DND-41 (cell line): ENCODE measurements around the gene KLHL17.

ENCODE experiments used
- ATAC-seq: fragments of 200-7000 bp; cut with Tn5 transposase; 3 replicates; pipeline ENCODE4 v1.9.1; 2021; ENCODE audit warnings: low read depth; ENCODE audit not compliant: insufficient read depth
- DNase-seq: peaks from one replicate; pipeline ENCODE4 v3.0.0-alpha.2; 2020
- H2AFZ ChIP-seq: 2 replicates; pipeline ENCODE4 v1.6.0; 2012; ENCODE audit warnings: low read depth, low read length
- H3K27ac ChIP-seq: 2 replicates; pipeline ENCODE4 v1.5.1; 2012; ENCODE audit warnings: low read length, inconsistent platforms
- H3K27me3 ChIP-seq: fragments of 200-600 bp; sonication (generic); 2 replicates; pipeline ENCODE4 v1.6.0; 2012; ENCODE audit warnings: low read length, mild to moderate bottlenecking, inconsistent platforms; ENCODE audit not compliant: insufficient read depth, poor library complexity
- H3K36me3 ChIP-seq: 2 replicates; pipeline ENCODE4 v1.5.1; 2012; ENCODE audit warnings: low read length, inconsistent platforms; ENCODE audit not compliant: insufficient read depth
- H3K4me1 ChIP-seq: 2 replicates; pipeline ENCODE4 v1.5.1; 2012; ENCODE audit warnings: mild to moderate bottlenecking, low read length; ENCODE audit not compliant: insufficient read depth
- H3K4me2 ChIP-seq: 2 replicates; pipeline ENCODE4 v1.6.0; 2012; ENCODE audit warnings: mild to moderate bottlenecking, moderate library complexity, low read length, inconsistent platforms; ENCODE audit not compliant: insufficient read depth
- H3K4me3 ChIP-seq, 2 experiments: fragments of 200-600 bp in 1 of 2; shearing (Covaris generic) in 1 of 2; 2 replicates each; pipeline ENCODE4 v1.5.1; 2012 to 2016; ENCODE audit warnings: inconsistent platforms in 2 of 2, low read length in 2 of 2, mild to moderate bottlenecking in 2 of 2, low read depth in 1 of 2, moderate library complexity in 1 of 2
- H3K79me2 ChIP-seq: 2 replicates; pipeline ENCODE4 v1.6.0; 2012; ENCODE audit warnings: low read length, inconsistent platforms; ENCODE audit not compliant: insufficient read depth
- H3K9ac ChIP-seq: 2 replicates; pipeline ENCODE4 v1.6.0; 2012; ENCODE audit warnings: low read depth, mild to moderate bottlenecking, inconsistent platforms, low read length, moderate library complexity
- H3K9me3 ChIP-seq: 2 replicates; pipeline ENCODE4 v1.5.1; 2012; ENCODE audit warnings: low read length, moderate library complexity, mild to moderate bottlenecking, inconsistent platforms; ENCODE audit not compliant: insufficient read depth, severe bottlenecking
- H4K20me1 ChIP-seq: 2 replicates; pipeline ENCODE4 v1.6.0; 2012; ENCODE audit warnings: low read length; ENCODE audit not compliant: insufficient read depth
- CTCF ChIP-seq: IDR thresholded peaks from 2 replicates; pipeline ENCODE4 v1.5.1; 2012; ENCODE audit warnings: borderline replicate concordance, low read length, moderate library complexity, mild to moderate bottlenecking; ENCODE audit not compliant: poor library complexity, severe bottlenecking; ENCODE audit errors: extremely low read depth
- EZH2 ChIP-seq: IDR thresholded peaks from 3 replicates; pipeline ENCODE4 v1.6.1; 2012; ENCODE audit warnings: borderline replicate concordance, low read depth, mild to moderate bottlenecking, moderate library complexity, low read length, inconsistent platforms; ENCODE audit not compliant: severe bottlenecking

The KLHL17 gene

GRCh38 chr1:960363-961131, at the start of gene KLHL17:
Gene KLHL17 (plus strand): TSS chr1:960584. CDS start chr1:960694, 110 bp downstream.
- H3K27me3 ChIP-seq, result no peaks in the 10 kb centered on the region
- peaks cover 41% of the 10 kb centered on the region for H3K4me1 ChIP-seq
- DNase-seq (peak; percentile 84), ATAC-seq (peak; percentile 74)
- TF ChIP-seq EZH2, result no peak
- TF ChIP-seq CTCF, result no peak
- peak within 1 kb of the TSS; percentile 84 for H3K4me2 ChIP-seq
- H4K20me1 ChIP-seq, result peaks cover 33% of the 10 kb centered on the region
- H3K4me3 ChIP-seq, result peak within 1 kb of the TSS; percentile 69 to 88
- H3K27ac ChIP-seq, result peak within 1 kb of the TSS; percentile 74
- no peaks in the 10 kb centered on the region for H3K9me3 ChIP-seq
- H3K9ac ChIP-seq, result peak within 1 kb of the TSS; percentile 68
- peaks cover 35% of the 10 kb centered on the region for H3K79me2 ChIP-seq
- peak within 1 kb of the TSS; percentile 76 for H2AFZ ChIP-seq
- H3K36me3 ChIP-seq, result peaks cover 48% of the 10 kb centered on the region

GRCh38 chr1:910881-911721, 49.3 kb upstream of the KLHL17 start:
- H3K4me2 ChIP-seq, result no peak overlapping the region
- H3K36me3 ChIP-seq, result peaks cover 3% of the 10 kb centered on the region; the same call in 1 of the 2 replicates
- no peaks in the 10 kb centered on the region for H3K79me2 ChIP-seq
- no peak overlapping the region for H3K4me3 ChIP-seq
- no peak for DNase-seq
- no peak overlapping the region for H2AFZ ChIP-seq
- no peak for TF ChIP-seq EZH2
- no peak for TF ChIP-seq CTCF
- peaks cover 3% of the 10 kb centered on the region for H3K27me3 ChIP-seq
- H3K27ac ChIP-seq, result no peak overlapping the region
- ATAC-seq, result peak; percentile 44
- peaks cover under 1% of the 10 kb centered on the region; the same call in 1 of the 2 replicates for H3K4me1 ChIP-seq
- peaks cover 39% of the 10 kb centered on the region for H4K20me1 ChIP-seq
- no peak overlapping the region for H3K9ac ChIP-seq
- no peaks in the 10 kb centered on the region for H3K9me3 ChIP-seq

- H2AFZ ChIP-seq, result no peak overlapping the region
- H3K4me3 ChIP-seq, result no peak overlapping the region
- peaks cover 32% of the 10 kb centered on the region for H4K20me1 ChIP-seq
- H3K27ac ChIP-seq, result no peak overlapping the region
- no peak overlapping the region for H3K9ac ChIP-seq
- H3K79me2 ChIP-seq, result no peaks in the 10 kb centered on the region
- no peak for DNase-seq
- no peaks in the 10 kb centered on the region; the same call in 1 of the 2 replicates for H3K36me3 ChIP-seq
- peaks cover 3% of the 10 kb centered on the region for H3K27me3 ChIP-seq
- ATAC-seq, result no peak
- no peaks in the 10 kb centered on the region for H3K4me1 ChIP-seq
- no peaks in the 10 kb centered on the region for H3K9me3 ChIP-seq
- no peak overlapping the region for H3K4me2 ChIP-seq
- TF ChIP-seq CTCF (no peak), EZH2 (no peak)
Measured at GRCh38 chr1:911875-912739, 48.3 kb upstream of the KLHL17 start.
